Left ventricle myocardium inferior (tissue), 1 donor: ENCODE measurements around the gene RPL19. TPM values are rescaled to one million over a fixed set of nuclear protein-coding genes. Genes with fewer than 3 reads are reported as not detected.

Experiments used
- DNase-seq: peaks from one replicate; pipeline ENCODE4 v3.0.0-alpha.2; 2020
- H3K27ac ChIP-seq: fragments of 200-600 bp; replicated peaks from 2 replicates; pipeline ENCODE4 v1.8.0; 2021
- H3K27me3 ChIP-seq: fragments of 200-600 bp; 2 replicates; pipeline ENCODE4 v1.8.0; 2021; ENCODE audit warnings: low read depth
- H3K36me3 ChIP-seq: fragments of 200-600 bp; 2 replicates; pipeline ENCODE4 v1.8.0; 2021
- H3K4me1 ChIP-seq: fragments of 200-600 bp; 2 replicates; pipeline ENCODE4 v1.8.0; 2021
- H3K4me3 ChIP-seq: fragments of 200-600 bp; 2 replicates; pipeline ENCODE4 v1.8.0; 2021; ENCODE audit warnings: mild to moderate bottlenecking, moderate library complexity
- H3K9me3 ChIP-seq: fragments of 200-600 bp; replicated peaks from 2 replicates; pipeline ENCODE4 v1.8.0; 2021
- CTCF ChIP-seq: fragments of 200-600 bp; IDR thresholded peaks from 2 replicates; pipeline ENCODE4 v1.8.0; 2021; ENCODE audit warnings: antibody characterized with exemption, mild to moderate bottlenecking, borderline replicate concordance
- intact Hi-C: fragments of 100-400 bp; cut with micrococcal nuclease; formaldehyde crosslinking; loops from one replicate; pipeline ENCODE4 v1.11.0; 2022
- total RNA-seq: library from RNA; stranded (reverse); fragmentation: NEBNext Ultra II Directional; extraction: Animal tissue kit (Norgen Biotek cat#: 25700); gene quantifications from one replicate; pipeline ENCODE4 v1.2.1, GENCODE V29; 2021
- donor health status: DM: no; HTN: yes; CAD: no; lungs with severe emphysema.

RPL19 gene
- total RNA-seq, 1 donor from 2014 or later: 944 TPM

- H3K36me3 ChIP-seq: no peaks in the 10 kb centered on the region
- no peaks in the 10 kb centered on the region for H3K9me3 ChIP-seq
- DNase-seq: peak; percentile 88
- H3K4me1 ChIP-seq: peaks cover 37% of the 10 kb centered on the region
- H3K27ac ChIP-seq: peak overlapping the region; percentile 92
- no peak for TF ChIP-seq CTCF
- H3K4me3 ChIP-seq: peak overlapping the region; percentile 75
- peaks cover 36% of the 10 kb centered on the region for H3K27me3 ChIP-seq
- intact Hi-C loops: loop anchor here (5.0 kb wide), 1 partner anchor 171 kb away; no protein-coding TSS in a partner anchor
Observed at GRCh38 chr17:39153599-39154051, 46.5 kb upstream of the RPL19 start.

DNA sequence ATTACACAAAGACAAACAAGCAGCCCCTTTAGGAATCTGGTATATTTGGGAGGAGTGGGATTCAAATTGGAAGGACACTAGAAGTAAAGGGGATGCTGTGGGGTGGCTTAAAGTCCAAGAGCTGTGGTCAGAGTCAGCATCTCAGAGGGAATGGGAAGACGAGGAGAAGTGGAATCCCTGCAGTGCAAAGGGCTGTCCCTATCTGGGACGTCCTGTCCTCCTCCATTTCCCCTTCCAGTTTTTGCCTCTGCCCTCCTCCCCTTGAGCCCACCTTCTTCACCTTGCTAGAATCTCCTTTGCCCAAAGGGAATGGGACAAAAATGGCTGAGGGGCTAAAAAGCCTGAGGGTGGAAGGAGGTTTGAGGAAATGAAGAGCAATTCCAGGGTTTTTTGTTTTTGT lies 44.4 kb upstream of the RPL19 start:
- intact Hi-C loops: no loop called here
- Histone ChIP-seq H3K9me3 (no peaks in the 10 kb centered on the region), H3K27me3 (peaks cover 18% of the 10 kb centered on the region), H3K4me3 (no peak overlapping the region), H3K36me3 (no peaks in the 10 kb centered on the region), H3K4me1 (peaks cover 32% of the 10 kb centered on the region), H3K27ac (no peak overlapping the region)
- no peak for TF ChIP-seq CTCF
- no peak for DNase-seq

DNA sequence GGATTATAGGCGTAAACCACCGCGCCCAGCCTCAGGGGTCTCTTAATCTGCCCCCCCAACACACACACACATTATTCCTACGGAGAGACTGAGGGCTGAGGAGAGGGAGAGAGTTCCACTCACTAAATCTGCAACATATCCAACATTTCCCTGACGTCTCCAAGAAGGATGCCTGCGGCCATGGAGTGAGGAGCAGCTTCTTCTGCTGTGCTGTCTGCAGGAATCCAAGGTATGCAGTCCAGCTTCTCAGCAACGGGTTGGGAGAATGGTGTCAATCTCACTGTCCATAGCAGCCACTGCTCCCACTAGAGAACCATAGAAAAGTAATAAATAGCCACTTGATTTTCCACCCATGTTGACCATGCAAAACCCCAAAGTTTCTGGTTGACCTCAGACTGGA lies 43.6 kb upstream of the RPL19 start:
- no peak for TF ChIP-seq CTCF
- Histone ChIP-seq H3K4me1 (peaks cover 25% of the 10 kb centered on the region), H3K9me3 (no peaks in the 10 kb centered on the region), H3K4me3 (no peak overlapping the region), H3K27ac (no peak overlapping the region), H3K27me3 (peaks cover 10% of the 10 kb centered on the region), H3K36me3 (no peaks in the 10 kb centered on the region)
- intact Hi-C loops: no loop called here
- DNase-seq: no peak

DNA sequence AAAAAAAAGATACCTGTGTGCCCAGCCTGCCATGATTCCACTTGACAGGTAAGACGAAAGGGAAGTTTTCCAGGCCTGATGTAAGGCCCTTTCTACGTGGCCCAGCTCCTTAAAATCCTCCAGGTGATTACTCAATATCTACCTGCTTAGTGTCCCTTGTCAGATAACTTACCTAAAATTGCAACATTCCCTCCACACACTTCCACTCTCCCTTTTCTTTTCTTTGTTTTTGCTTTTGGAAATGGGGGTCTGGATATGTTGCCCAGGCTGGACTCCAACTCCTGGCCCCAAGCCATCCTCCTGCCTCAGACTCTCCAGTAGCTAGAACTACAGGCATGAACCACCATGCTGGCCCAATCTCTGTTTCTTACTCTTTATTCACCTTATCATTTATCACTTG lies 41.5 kb upstream of the RPL19 start:
- no peak overlapping the region for H3K4me3 ChIP-seq
- peaks cover 9% of the 10 kb centered on the region for H3K4me1 ChIP-seq
- H3K9me3 ChIP-seq: no peaks in the 10 kb centered on the region
- H3K27me3 ChIP-seq: no peaks in the 10 kb centered on the region
- no peaks in the 10 kb centered on the region for H3K36me3 ChIP-seq
- no peak overlapping the region for H3K27ac ChIP-seq
- intact Hi-C loops: no loop called here
- no peak for DNase-seq
- no peak for TF ChIP-seq CTCF

DNA sequence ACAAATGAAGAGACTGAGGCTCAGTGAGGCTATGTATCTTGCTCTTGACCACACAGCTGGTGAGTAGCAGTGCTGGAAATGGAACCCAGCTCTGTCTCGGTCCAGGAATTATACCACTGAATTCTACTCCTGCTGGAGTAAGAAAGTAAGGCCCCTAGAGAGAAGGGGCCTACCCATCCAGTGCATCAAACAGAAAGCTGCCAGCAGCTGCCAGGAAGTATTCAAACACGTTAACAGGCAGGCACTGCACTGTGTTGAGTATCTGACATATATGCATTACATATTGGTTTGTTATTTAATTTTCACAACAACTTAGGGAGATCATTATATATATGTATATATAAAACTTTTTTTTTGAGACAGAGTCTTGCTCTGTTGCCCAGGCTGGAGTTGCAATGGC lies 38.1 kb upstream of the RPL19 start:
- no peak for DNase-seq
- no peaks in the 10 kb centered on the region for H3K36me3 ChIP-seq
- intact Hi-C loops: loop anchor here (10.0 kb wide), 1 partner anchor 83 kb away; no protein-coding TSS in a partner anchor
- H3K4me3 ChIP-seq: no peak overlapping the region
- H3K9me3 ChIP-seq: no peaks in the 10 kb centered on the region
- peaks cover 33% of the 10 kb centered on the region for H3K4me1 ChIP-seq
- no peak overlapping the region for H3K27ac ChIP-seq
- no peaks in the 10 kb centered on the region for H3K27me3 ChIP-seq
- TF ChIP-seq CTCF: no peak

DNA sequence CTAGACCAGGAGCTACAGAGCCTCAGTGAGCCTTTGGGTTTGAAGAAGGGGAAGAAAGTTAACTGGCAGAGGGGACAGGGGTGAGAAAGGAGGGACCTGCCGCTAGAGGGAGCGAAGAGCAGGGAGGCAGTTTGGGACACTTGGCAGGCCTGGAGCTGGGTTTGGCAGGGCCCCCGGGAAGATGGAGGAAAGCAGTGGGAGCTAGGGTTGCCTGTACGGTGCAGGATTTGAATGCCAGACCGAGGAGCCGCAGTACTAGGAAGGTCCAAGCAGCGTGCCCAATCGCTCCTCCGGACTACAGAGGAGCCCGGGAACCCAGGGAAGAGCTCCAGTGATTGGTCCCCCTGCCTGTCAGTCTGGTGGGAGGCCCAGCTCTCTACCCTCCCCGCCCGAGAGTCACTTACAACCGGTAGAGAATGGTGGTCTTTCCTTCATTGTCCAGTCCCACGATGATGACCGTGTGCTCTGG lies 35.4 kb upstream of the RPL19 start:
- Histone ChIP-seq H3K36me3 (no peaks in the 10 kb centered on the region), H3K27ac (peak overlapping the region; percentile 53), H3K9me3 (peaks cover 4% of the 10 kb centered on the region), H3K4me1 (peaks cover 40% of the 10 kb centered on the region), H3K27me3 (no peaks in the 10 kb centered on the region), H3K4me3 (peak overlapping the region; percentile 71)
- peak; percentile 85 for TF ChIP-seq CTCF
- intact Hi-C loops: loop anchor here (10.0 kb wide), 1 partner anchor 80 kb away; no protein-coding TSS in a partner anchor
- DNase-seq: peak; percentile 92
